ENCODE data around the gene CREB1.

- TF ChIP-seq POLR2A (IDR thresholded peaks at IDR 0.05) = no peak
- TF ChIP-seq CTCF (IDR thresholded peaks at IDR 0.05) = no peak
These were observed 37.8 kb upstream of the CREB1 start for GRCh38 chr2:207491956-207492355.

Data from thyroid gland (tissue), 4 donors.